ENCODE results near the gene TMEM141.

Gene TMEM141

DNA sequence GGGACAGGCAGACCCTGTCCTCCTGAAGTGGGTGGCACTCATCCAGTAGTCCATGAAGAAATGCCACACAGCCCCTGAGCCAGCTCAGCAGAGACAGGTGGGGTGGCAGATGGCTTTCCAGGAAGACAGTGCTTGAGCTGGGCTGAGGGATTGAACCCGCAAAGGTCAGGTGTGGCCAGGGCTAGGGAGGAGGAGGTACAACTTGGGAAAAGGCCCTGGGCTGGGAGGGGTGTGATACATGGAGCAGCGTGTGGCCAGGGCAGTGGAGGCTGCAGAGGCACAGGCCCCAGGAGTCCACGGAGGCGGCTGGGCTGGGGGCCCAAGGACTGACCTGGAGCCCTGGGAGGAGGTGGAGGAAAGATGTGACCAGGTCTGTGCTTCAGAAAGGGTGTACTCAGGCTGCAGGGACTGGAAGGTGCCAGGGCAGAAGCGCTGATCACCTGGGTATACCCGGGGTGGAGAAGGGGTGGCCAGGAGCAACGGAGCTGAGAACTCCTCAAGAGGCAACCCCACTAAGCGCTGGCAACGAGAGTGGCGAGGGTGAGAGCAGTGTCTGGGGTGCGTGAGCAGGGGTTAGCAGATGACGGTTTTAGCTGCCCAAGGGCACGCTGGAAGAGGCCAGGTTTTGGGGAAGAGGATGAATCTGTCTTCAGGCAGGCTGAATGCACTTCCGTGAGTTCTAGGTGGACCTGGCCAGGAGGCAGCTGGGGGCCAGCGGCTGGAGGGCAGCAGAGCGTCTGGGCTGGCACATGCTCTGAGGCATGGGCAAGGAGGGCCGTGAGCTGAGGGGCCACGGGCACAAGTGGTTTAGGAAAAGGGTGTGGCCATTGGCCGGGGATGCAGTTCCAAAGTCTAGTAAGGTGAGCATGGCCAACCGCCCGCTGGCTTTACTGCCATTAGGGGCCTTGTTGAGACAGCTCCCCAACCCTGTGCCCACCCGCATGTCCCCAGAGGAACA is 12.7 kb downstream of the TMEM141 start:
- peaks cover 6% of the 10 kb centered on the region; the same call in 1 of the 2 replicates for H3K4me1 ChIP-seq (ENCODE audit: insufficient read depth, low read length)
- no peak overlapping the region for H3K27ac ChIP-seq (ENCODE audit: low read length)
- H3K36me3 ChIP-seq (ENCODE audit: insufficient read depth, low read depth, low read length), result peaks cover 5% of the 10 kb centered on the region; the same call in 1 of the 2 replicates
- no peak overlapping the region for H3K9ac ChIP-seq (ENCODE audit: low read depth, low read length)
- H3K9me3 ChIP-seq (ENCODE audit: insufficient read depth, low read depth, low read length), result no peaks in the 10 kb centered on the region
- H3K27me3 ChIP-seq (ENCODE audit: insufficient read depth, low read length), result peaks cover 31% of the 10 kb centered on the region
- H3K4me3 ChIP-seq (ENCODE audit: low read length), result no peak overlapping the region

- Histone ChIP-seq H3K36me3 (ENCODE audit: insufficient read depth, low read depth, low read length) (peaks cover 7% of the 10 kb centered on the region; the same call in 1 of the 2 replicates), H3K9ac (ENCODE audit: low read depth, low read length) (no peak overlapping the region), H3K4me3 (ENCODE audit: low read length) (no peak overlapping the region), H3K27me3 (ENCODE audit: insufficient read depth, low read length) (peaks cover 23% of the 10 kb centered on the region), H3K4me1 (ENCODE audit: insufficient read depth, low read length) (peaks cover 7% of the 10 kb centered on the region; the same call in 1 of the 2 replicates), H3K27ac (ENCODE audit: low read length) (no peak overlapping the region), H3K9me3 (ENCODE audit: insufficient read depth, low read depth, low read length) (no peaks in the 10 kb centered on the region)
Observed at GRCh38 chr9:136804509-136805206, 13.5 kb downstream of the TMEM141 start.

DNA sequence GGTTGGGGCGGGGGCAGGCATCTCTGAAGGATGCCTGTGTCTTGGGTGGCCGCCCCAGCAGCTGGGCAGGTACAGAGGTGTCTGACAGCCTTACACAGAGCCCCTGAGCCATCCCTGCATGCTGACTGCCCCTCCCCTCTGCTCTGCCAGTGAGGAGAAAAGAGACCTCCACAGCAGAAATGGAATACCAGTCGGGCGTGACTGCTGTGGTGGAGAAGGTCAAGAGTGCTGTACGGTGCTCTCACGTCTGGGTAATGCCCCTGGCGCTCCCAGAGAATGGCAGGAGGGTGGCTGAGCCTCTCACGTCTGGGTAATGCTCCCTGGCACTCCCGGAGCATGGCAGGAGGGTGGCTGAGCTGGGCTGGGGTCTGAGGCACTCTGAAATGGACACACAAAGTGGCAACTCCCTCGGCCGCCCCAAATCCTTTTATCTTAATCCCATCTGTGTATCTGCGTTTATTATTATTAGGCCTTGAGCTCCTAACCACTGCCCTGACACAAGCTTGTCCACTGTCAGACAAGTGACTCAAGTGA is 14.1 kb downstream of the TMEM141 start:
- H3K36me3 ChIP-seq (ENCODE audit: insufficient read depth, low read depth, low read length), result peaks cover 13% of the 10 kb centered on the region; the same call in 1 of the 2 replicates
- H3K27ac ChIP-seq (ENCODE audit: low read length), result no peak overlapping the region
- H3K9ac ChIP-seq (ENCODE audit: low read depth, low read length), result no peak overlapping the region
- H3K4me3 ChIP-seq (ENCODE audit: low read length), result no peak overlapping the region
- H3K27me3 ChIP-seq (ENCODE audit: insufficient read depth, low read length), result peaks cover 21% of the 10 kb centered on the region
- peaks cover 8% of the 10 kb centered on the region; the same call in 1 of the 2 replicates for H3K4me1 ChIP-seq (ENCODE audit: insufficient read depth, low read length)
- H3K9me3 ChIP-seq (ENCODE audit: insufficient read depth, low read depth, low read length), result no peaks in the 10 kb centered on the region

DNA sequence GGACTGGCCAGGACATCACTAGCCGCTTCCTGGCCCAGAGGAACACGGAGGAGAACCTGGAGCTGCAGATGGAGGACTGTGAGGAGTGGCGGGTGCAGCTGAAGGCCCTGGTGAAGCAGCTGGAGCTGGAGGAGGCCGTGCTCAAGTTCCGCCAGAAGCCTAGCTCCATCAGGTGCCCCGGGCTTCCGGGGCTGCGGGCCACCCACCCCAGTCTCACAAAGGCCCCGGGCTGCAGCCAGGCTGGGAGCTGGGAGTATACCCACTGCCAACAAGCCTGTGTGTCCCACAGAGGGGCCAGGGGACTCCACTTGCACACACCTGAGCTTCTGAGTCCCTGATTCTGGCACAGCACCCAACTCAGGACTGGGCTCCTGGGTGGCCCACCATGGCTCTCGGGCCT is 14.9 kb downstream of the TMEM141 start:
- H3K27me3 ChIP-seq (ENCODE audit: insufficient read depth, low read length), result peaks cover 21% of the 10 kb centered on the region
- H3K9ac ChIP-seq (ENCODE audit: low read depth, low read length), result no peak overlapping the region
- no peak overlapping the region for H3K4me3 ChIP-seq (ENCODE audit: low read length)
- H3K36me3 ChIP-seq (ENCODE audit: insufficient read depth, low read depth, low read length), result peaks cover 18% of the 10 kb centered on the region; the same call in 1 of the 2 replicates
- peaks cover 8% of the 10 kb centered on the region; the same call in 1 of the 2 replicates for H3K4me1 ChIP-seq (ENCODE audit: insufficient read depth, low read length)
- H3K9me3 ChIP-seq (ENCODE audit: insufficient read depth, low read depth, low read length), result no peaks in the 10 kb centered on the region
- no peak overlapping the region for H3K27ac ChIP-seq (ENCODE audit: low read length)

GRCh38 chr9:136806631-136807201 is 15.6 kb downstream of the TMEM141 start:
- Histone ChIP-seq H3K9me3 (ENCODE audit: insufficient read depth, low read depth, low read length) (no peaks in the 10 kb centered on the region), H3K9ac (ENCODE audit: low read depth, low read length) (peak overlapping the region; percentile 83; the same call in 1 of the 2 replicates), H3K36me3 (ENCODE audit: insufficient read depth, low read depth, low read length) (peaks cover 25% of the 10 kb centered on the region; the same call in 1 of the 2 replicates), H3K4me3 (ENCODE audit: low read length) (peak overlapping the region; percentile 79), H3K4me1 (ENCODE audit: insufficient read depth, low read length) (peaks cover 8% of the 10 kb centered on the region; the same call in 1 of the 2 replicates), H3K27ac (ENCODE audit: low read length) (no peak overlapping the region), H3K27me3 (ENCODE audit: insufficient read depth, low read length) (peaks cover 21% of the 10 kb centered on the region)

DNA sequence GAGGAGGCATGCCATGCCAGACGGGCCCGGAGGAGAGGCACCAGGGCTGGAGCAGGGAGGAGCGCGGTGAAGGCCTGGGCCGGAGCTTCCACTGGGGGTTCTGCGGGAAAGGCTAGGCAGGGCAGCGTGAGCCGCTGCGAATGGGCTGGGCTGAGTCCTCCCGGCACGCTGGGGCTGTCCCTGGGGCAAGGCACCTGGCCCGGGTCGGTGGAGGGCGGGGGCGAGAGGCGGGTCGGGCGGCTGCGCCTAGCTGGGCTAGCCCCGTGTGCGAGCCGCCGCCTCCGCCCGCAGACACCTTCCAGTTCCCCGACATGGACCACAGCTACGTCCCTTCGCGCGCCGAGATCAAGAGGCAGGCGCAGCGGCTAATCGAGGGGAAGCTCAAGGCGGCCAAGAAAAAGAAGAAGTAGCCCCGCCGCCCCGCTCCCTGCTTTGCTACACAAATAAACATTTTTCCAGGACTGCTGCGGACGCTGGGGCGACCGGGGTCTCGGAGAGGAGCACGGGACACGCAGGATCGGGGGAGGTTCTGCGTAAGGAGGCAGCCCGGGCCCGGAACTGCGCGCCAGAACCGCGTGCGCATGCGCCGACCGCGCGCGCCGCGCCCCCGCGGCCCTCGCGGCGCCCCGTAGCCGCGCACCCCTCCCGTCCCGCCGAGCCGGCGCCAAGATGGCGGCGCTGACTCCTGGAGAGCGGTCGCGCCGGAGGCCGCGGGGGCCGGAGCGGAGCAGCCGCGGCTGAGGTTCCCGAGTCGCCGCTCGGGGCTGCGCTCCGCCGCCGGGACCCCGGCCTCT is 16.3 kb downstream of the TMEM141 start, which contains the start of gene RABL6:
RABL6 (plus strand) TSS at position 668 of the 794 bp plus-strand sequence. CDS start 249 bp downstream, outside the sequence.
- Histone ChIP-seq H3K4me3 (ENCODE audit: low read length) (peak within 1 kb of the TSS; percentile 98), H3K27me3 (ENCODE audit: insufficient read depth, low read length) (peaks cover 13% of the 10 kb centered on the region)

DNA sequence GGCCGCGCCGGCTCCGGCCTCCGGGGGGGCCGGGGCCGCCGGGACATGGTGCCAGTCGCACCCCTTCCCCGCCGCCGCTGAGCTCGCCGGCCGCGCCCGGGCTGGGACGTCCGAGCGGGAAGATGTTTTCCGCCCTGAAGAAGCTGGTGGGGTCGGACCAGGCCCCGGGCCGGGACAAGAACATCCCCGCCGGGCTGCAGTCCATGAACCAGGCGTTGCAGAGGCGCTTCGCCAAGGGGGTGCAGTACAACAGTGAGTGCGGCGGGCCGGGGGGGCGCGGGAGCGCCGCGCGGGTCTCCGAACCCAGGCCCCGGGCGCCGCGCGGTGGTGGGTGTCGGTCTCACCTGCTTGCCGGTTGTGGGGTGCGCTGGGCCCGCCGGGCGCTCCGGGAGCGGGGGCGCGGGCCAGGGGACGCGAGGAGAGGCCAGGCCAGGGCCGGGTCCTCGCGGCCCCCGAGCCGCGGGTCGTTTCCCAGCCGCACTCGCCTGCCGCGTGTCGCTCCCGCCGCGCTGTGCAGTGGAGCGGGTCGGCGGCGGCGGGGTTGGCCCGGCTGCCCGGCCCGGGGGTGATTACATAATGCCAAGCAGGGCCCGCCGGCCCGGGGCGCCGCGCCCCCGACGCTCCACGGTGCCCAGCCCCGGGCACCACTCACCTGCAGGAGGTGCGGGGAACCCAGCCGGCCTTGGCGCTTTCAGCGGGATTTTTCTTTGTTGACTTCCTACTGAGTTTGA is 17.1 kb downstream of the TMEM141 start:
- Histone ChIP-seq H3K4me3 (ENCODE audit: low read length) (peak overlapping the region; percentile 98), H3K36me3 (ENCODE audit: insufficient read depth, low read depth, low read length) (peaks cover 39% of the 10 kb centered on the region), H3K4me1 (ENCODE audit: insufficient read depth, low read length) (peaks cover 8% of the 10 kb centered on the region; the same call in 1 of the 2 replicates), H3K9me3 (ENCODE audit: insufficient read depth, low read depth, low read length) (no peaks in the 10 kb centered on the region), H3K27me3 (ENCODE audit: insufficient read depth, low read length) (peaks cover 12% of the 10 kb centered on the region), H3K27ac (ENCODE audit: low read length) (peak overlapping the region; percentile 12), H3K9ac (ENCODE audit: low read depth, low read length) (peak overlapping the region; percentile 83)

More for the DNA sequence above, 16.3 kb downstream of the TMEM141 start, which contains the start of gene RABL6:
- no peaks in the 10 kb centered on the region for H3K9me3 ChIP-seq (ENCODE audit: insufficient read depth, low read depth, low read length)
- H3K9ac ChIP-seq (ENCODE audit: low read depth, low read length), result peak within 1 kb of the TSS; percentile 83
- peak within 1 kb of the TSS; percentile 12 for H3K27ac ChIP-seq (ENCODE audit: low read length)
- peaks cover 31% of the 10 kb centered on the region; the same call in 1 of the 2 replicates for H3K36me3 ChIP-seq (ENCODE audit: insufficient read depth, low read depth, low read length)
- peaks cover 8% of the 10 kb centered on the region; the same call in 1 of the 2 replicates for H3K4me1 ChIP-seq (ENCODE audit: insufficient read depth, low read length)

DNA sequence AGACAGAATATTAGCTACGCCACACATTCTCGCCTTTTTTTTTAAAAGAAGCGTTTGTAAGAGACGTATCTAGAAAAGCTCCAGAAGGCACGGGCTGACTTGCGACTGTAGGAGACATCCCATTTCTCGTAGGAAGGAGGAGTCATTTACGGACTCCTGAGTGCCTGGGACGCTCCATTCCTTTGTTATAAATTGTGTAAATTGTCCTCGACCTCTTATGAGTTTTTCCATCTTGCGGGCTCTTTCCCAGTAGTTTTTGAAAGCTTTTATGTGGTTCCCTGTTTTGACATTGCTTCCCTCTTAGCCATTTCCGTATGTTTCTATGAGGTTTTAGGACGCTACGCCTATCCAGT is 17.6 kb downstream of the TMEM141 start:
- Histone ChIP-seq H3K27me3 (ENCODE audit: insufficient read depth, low read length) (peaks cover 9% of the 10 kb centered on the region), H3K4me1 (ENCODE audit: insufficient read depth, low read length) (peaks cover 8% of the 10 kb centered on the region; the same call in 1 of the 2 replicates), H3K9me3 (ENCODE audit: insufficient read depth, low read depth, low read length) (no peaks in the 10 kb centered on the region), H3K27ac (ENCODE audit: low read length) (peak overlapping the region; percentile 12), H3K4me3 (ENCODE audit: low read length) (peak overlapping the region; percentile 98), H3K9ac (ENCODE audit: low read depth, low read length) (peak overlapping the region; percentile 83), H3K36me3 (ENCODE audit: insufficient read depth, low read depth, low read length) (peaks cover 43% of the 10 kb centered on the region)

DNA sequence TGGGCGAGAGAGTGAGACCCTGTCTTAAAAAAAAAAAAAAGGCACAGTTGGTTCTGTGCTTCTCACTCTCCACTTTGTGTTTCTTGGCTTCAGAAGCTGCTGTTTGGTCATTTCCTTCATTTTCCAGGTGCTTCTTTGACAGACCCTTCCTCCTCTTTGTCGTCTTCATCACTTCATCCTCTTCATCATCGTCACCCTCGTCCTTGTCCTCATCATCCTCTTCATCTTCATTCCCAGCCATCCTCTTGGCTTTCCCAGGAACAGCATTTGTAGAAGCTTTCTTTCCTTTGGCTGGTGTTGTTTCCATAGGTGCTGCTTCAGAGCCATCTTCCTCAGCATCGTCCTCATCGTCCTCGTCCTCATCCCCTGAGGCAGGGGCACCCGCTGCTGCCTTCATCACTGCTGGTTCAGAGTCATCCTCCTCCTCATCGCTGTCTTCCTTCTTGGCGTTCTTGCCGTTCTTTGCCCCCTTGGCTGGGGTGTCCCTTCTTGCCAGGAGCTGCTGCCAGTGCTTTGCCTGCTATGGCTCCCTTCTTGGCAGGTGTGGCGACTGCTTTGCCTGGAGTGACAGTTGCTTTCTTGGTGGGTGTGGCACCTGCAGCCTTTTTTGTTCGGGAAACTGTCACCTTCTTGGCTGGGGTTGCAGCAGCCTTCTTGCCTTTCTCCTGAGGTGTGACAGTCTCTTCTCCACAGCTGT is 23.7 kb downstream of the TMEM141 start:
- Histone ChIP-seq H3K9me3 (ENCODE audit: insufficient read depth, low read depth, low read length) (no peaks in the 10 kb centered on the region), H3K27me3 (ENCODE audit: insufficient read depth, low read length) (no peaks in the 10 kb centered on the region), H3K36me3 (ENCODE audit: insufficient read depth, low read depth, low read length) (peaks cover 62% of the 10 kb centered on the region), H3K9ac (ENCODE audit: low read depth, low read length) (no peak overlapping the region), H3K27ac (ENCODE audit: low read length) (no peak overlapping the region), H3K4me1 (ENCODE audit: insufficient read depth, low read length) (no peaks in the 10 kb centered on the region; the same call in 1 of the 2 replicates), H3K4me3 (ENCODE audit: low read length) (no peak overlapping the region)

- Histone ChIP-seq H3K4me3 (ENCODE audit: low read length) (no peak overlapping the region), H3K9me3 (ENCODE audit: insufficient read depth, low read depth, low read length) (no peaks in the 10 kb centered on the region), H3K27ac (ENCODE audit: low read length) (no peak overlapping the region), H3K9ac (ENCODE audit: low read depth, low read length) (no peak overlapping the region), H3K4me1 (ENCODE audit: insufficient read depth, low read length) (no peaks in the 10 kb centered on the region), H3K27me3 (ENCODE audit: insufficient read depth, low read length) (no peaks in the 10 kb centered on the region), H3K36me3 (ENCODE audit: insufficient read depth, low read depth, low read length) (peaks cover 57% of the 10 kb centered on the region)
Observed at GRCh38 chr9:136815422-136815782, 24.3 kb downstream of the TMEM141 start.
